C4-2B (cell line): ENCODE measurements around the gene PIP5KL1.
A peak's percentile ranks its signal among the peaks of the same experiment; 100 is the strongest.

ENCODE experiments used
- H3K27ac ChIP-seq: fragments of 450-650 bp; 2 replicates; pipeline ENCODE4 v1.5.1; 2017
- CTCF ChIP-seq: fragments of 450-650 bp; conservative IDR thresholded peaks from 2 replicates; pipeline ENCODE4 v1.5.1; 2017; ENCODE audit warnings: mild to moderate bottlenecking
- ZFX ChIP-seq: fragments of 450-650 bp; IDR thresholded peaks from 2 replicates; pipeline ENCODE4 v1.6.1; 2017

PIP5KL1 gene

GRCh38 chr9:127930231-127931091, at the start of gene PIP5KL1:
Gene PIP5KL1 (minus strand): TSS chr9:127930777. CDS start chr9:127930752, 25 bp downstream.
- no peak for TF ChIP-seq CTCF
- no peak for TF ChIP-seq ZFX
- H3K27ac ChIP-seq = peak within 1 kb of the TSS; percentile 6

- H3K27ac ChIP-seq = peak overlapping the region; percentile 80
- no peak for TF ChIP-seq CTCF
- TF ChIP-seq ZFX = no peak
Measured at GRCh38 chr9:127980060-127980705, 49.6 kb upstream of the PIP5KL1 start.

DNA sequence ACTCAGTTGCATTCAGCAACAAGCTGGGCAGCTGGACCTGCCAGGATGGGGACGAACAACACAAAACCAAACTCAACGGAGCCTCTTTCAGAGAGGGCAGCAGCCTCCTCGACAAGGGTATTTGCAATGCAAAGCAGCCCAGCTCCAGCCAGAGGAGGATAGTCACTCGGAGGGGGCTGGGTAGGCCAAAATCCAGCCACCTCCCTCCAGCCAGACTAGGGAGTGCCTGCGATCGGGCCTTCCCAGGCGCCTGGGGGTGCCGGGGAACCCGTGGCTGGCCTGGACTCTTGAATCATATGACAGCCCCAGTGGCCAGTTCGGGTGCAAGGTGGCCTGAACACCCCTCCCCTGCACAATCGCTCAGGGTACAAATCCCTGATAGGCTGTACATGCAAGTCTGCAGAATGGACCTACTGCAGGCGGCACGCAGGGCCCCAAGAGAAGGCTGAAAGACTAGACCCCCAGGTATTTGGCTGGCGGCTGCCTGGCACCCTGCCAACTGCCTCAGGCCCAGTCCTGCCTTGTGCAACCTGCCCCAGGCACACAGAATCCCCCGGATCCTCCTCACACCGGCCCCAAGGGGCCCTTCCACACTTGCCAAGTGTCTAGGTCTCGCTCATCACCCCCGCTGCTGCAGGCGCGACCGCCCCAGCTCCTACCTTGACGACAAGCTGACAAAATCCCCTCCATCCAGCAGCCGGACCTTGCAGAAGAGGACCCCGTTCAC, 48.9 kb upstream of the PIP5KL1 start:
- peak overlapping the region; percentile 80 for H3K27ac ChIP-seq
- peak; percentile 24; the same call in 1 of the 2 replicates for TF ChIP-seq ZFX
- TF ChIP-seq CTCF = no peak

- TF ChIP-seq ZFX (no peak), CTCF (no peak)
- peak overlapping the region; percentile 80 for H3K27ac ChIP-seq
Measured at GRCh38 chr9:127979015-127979332, 48.4 kb upstream of the PIP5KL1 start.

DNA sequence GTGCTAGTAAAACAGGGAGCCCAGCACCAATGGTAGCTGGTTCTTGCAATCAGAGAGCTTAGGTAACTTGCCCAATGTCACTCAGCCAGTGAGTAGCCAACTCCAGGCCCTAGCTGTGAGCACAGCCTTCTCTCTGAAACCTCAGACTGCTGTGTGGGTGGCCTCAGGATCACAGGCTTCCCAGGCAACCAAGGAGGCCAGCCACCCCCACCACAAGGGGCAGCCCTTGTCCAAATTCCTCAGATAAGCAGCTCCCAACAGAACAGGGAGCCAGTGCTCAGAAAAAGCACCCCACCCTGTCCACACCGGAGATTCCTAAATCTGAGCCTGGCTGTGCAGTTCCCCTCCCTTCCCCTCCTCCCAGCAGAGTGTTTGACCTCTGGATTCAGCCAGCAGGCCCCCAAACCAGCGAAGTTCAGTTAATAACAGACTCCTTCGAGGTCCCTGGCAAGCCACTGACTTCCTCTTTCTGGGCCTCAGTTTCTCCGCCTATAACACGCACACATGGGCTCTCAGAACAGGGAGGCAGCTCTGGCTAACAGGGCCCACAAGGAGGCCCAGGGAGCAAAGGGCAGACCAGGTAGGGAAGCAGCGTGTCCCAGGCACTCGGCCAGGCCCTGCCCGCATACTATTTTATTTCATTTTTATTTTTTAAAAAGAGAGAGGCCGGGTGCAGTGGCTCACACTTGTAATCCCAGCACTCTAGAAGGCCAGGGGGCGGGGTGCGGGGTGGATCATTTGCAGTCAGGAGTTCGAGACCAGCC, 47.5 kb upstream of the PIP5KL1 start:
- peak overlapping the region; percentile 80 for H3K27ac ChIP-seq
- TF ChIP-seq ZFX (no peak), CTCF (no peak)

- peak overlapping the region; percentile 80 for H3K27ac ChIP-seq
- TF ChIP-seq CTCF (no peak), ZFX (no peak)
Measured at GRCh38 chr9:127977009-127977883, 46.7 kb upstream of the PIP5KL1 start.
